Vagina (tissue), 2 donors: ENCODE measurements around the gene ASIC3. TPM values are rescaled to one million over a fixed set of nuclear protein-coding genes. Genes with fewer than 3 reads are reported as not detected.

Experiments
- DNase-seq, 2 donors: peaks; one replicate each; pipeline ENCODE4 v3.0.0-alpha.2; 2017; ENCODE audit errors: extremely low spot score in 2 of 2
- H3K27ac ChIP-seq: fragments of 200-600 bp; sonication (generic); one replicate; pipeline ENCODE4 v1.5.1; 2019
- H3K27me3 ChIP-seq: fragments of 200-600 bp; sonication (generic); one replicate; pipeline ENCODE4 v1.5.1; 2019
- H3K36me3 ChIP-seq, 2 donors: fragments of 200-600 bp; sonication (generic); one replicate each; pipeline ENCODE4 v1.5.1; 2017 to 2019
- H3K4me1 ChIP-seq: fragments of 200-600 bp; sonication (generic); one replicate; pipeline ENCODE4 v1.5.1; 2019
- H3K4me3 ChIP-seq, 2 donors: fragments of 200-600 bp; sonication (generic); 1 replicate in 1 of 2; 2 replicates in 1 of 2; pipeline ENCODE4 v1.5.1; 2016 to 2019
- H3K9me3 ChIP-seq: fragments of 200-600 bp; sonication (generic); one replicate; pipeline ENCODE4 v1.5.1; 2019
- CTCF ChIP-seq, 3 experiments: fragments of 450-650 bp in 2 of 3; fragments of 200-600 bp in 1 of 3; sonication (generic) in 1 of 3; IDR thresholded peaks; one replicate each; pipeline ENCODE4 v1.5.1; 2017 to 2019; ENCODE audit warnings: antibody characterized with exemption in 3 of 3, mild to moderate bottlenecking in 2 of 3, moderate library complexity in 2 of 3
- POLR2A ChIP-seq, 2 donors: fragments of 450-650 bp; IDR thresholded peaks; one replicate each; pipeline ENCODE4 v1.6.1; 2017; ENCODE audit warnings: antibody characterized with exemption in 2 of 2, mild to moderate bottlenecking in 2 of 2, moderate library complexity in 2 of 2
- POLR2AphosphoS5 ChIP-seq, 2 donors: sonication (generic); formaldehyde crosslinking; IDR thresholded peaks; one replicate each; pipeline ENCODE4 v1.9.0; 2017; ENCODE audit warnings: antibody characterized with exemption in 2 of 2, mild to moderate bottlenecking in 2 of 2, low read depth in 1 of 2; ENCODE audit not compliant: insufficient read depth in 1 of 2
- intact Hi-C: fragments of 100-400 bp; cut with DNase I; formaldehyde crosslinking; loops from one replicate; pipeline ENCODE4 v1.15.1; 2023
- total RNA-seq: library from RNA; depleted of rRNA; stranded (reverse); fragments of >200 nt; gene quantifications from one replicate; pipeline ENCODE4 v1.2.3, GENCODE V29; 2016

ASIC3 gene
- total RNA-seq, 1 donor from 2014 or later, result 3.7 TPM

- H3K27me3 ChIP-seq, result no peaks in the 10 kb centered on the region
- H3K27ac ChIP-seq, result no peak overlapping the region
- peaks cover 40% of the 10 kb centered on the region for H3K4me1 ChIP-seq
- peaks cover 0 to 55% of the 10 kb centered on the region in 2 donors for H3K36me3 ChIP-seq
- no peak for DNase-seq
- TF ChIP-seq CTCF (IDR thresholded peaks at IDR 0.05) (no peak), POLR2AphosphoS5 (IDR thresholded peaks at IDR 0.05; ENCODE audit: insufficient read depth in 1 of 2, low read depth in 1 of 2) (no peak), POLR2A (IDR thresholded peaks at IDR 0.05) (no peak)
- no peaks in the 10 kb centered on the region for H3K9me3 ChIP-seq
- no peak overlapping the region for H3K4me3 ChIP-seq
- intact Hi-C loops, result no loop called here
These were observed 16.1 kb downstream of the ASIC3 start for GRCh38 chr7:151064454-151064853.

- no peak overlapping the region for H3K27ac ChIP-seq
These were observed 16.7 kb downstream of the ASIC3 start for GRCh38 chr7:151064993-151065392.

GRCh38 chr7:151065516-151065915 is 17.2 kb downstream of the ASIC3 start:
- Histone ChIP-seq H3K4me1 (peaks cover 33% of the 10 kb centered on the region), H3K27ac (no peak overlapping the region), H3K9me3 (no peaks in the 10 kb centered on the region), H3K4me3 (no peak overlapping the region), H3K36me3 (peaks cover 0 to 66% of the 10 kb centered on the region in 2 donors), H3K27me3 (no peaks in the 10 kb centered on the region)
- intact Hi-C loops, result no loop called here
- TF ChIP-seq POLR2AphosphoS5 (IDR thresholded peaks at IDR 0.05; ENCODE audit: insufficient read depth in 1 of 2, low read depth in 1 of 2) (no peak), POLR2A (IDR thresholded peaks at IDR 0.05) (no peak), CTCF (IDR thresholded peaks at IDR 0.05) (no peak)
- DNase-seq, result no peak

More at GRCh38 chr7:151064993-151065392, 16.7 kb downstream of the ASIC3 start:
- H3K9me3 ChIP-seq, result no peaks in the 10 kb centered on the region
- no peak overlapping the region for H3K4me3 ChIP-seq
- H3K27me3 ChIP-seq, result no peaks in the 10 kb centered on the region
- H3K36me3 ChIP-seq, result peaks cover 0 to 60% of the 10 kb centered on the region in 2 donors
- H3K4me1 ChIP-seq, result peaks cover 38% of the 10 kb centered on the region
- intact Hi-C loops, result no loop called here
- DNase-seq, result no peak
- TF ChIP-seq CTCF (IDR thresholded peaks at IDR 0.05), result no peak
- no peak for TF ChIP-seq POLR2AphosphoS5 (IDR thresholded peaks at IDR 0.05; ENCODE audit: insufficient read depth in 1 of 2, low read depth in 1 of 2)

DNA sequence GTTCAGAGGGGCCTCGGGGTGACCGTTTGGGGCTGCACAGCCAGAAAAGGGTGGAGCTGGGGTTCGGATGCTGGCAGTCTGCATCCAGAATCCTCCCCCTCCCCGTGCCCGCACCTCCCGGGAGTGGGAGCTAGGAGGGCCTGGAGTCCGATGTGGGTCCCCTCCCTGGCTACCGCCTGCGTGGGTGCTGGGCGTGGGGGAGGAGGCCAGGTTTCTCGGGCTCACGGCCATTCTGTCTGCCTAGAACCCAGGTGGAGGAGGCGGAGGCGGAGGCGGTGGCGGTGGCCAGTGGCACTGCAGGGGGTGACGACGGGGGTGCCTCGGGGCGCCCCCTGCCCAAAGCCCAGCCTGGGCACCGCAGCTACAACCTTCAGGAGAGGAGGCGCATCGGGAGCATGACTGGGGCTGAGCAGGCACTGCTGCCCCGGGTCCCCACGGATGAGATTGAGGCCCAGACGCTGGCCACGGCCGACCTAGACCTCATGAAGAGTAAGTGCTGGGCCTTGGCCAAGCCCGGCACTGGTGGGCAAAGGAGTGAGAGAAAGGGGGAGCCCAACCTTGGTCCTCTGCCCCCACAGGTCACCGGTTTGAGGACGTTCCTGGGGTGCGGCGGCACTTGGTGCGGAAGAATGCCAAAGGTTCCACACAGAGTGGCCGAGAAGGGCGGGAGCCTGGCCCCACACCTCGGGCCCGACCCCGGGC is 18.1 kb downstream of the ASIC3 start:
- Histone ChIP-seq H3K27ac (no peak overlapping the region), H3K4me3 (no peak overlapping the region), H3K4me1 (peaks cover 24% of the 10 kb centered on the region), H3K9me3 (no peaks in the 10 kb centered on the region), H3K27me3 (no peaks in the 10 kb centered on the region), H3K36me3 (peaks cover 0 to 75% of the 10 kb centered on the region in 2 donors)
- DNase-seq, result no peak
- TF ChIP-seq POLR2A (IDR thresholded peaks at IDR 0.05), result no peak
- no peak for TF ChIP-seq POLR2AphosphoS5 (IDR thresholded peaks at IDR 0.05; ENCODE audit: insufficient read depth in 1 of 2, low read depth in 1 of 2)
- no peak for TF ChIP-seq CTCF (IDR thresholded peaks at IDR 0.05)
- intact Hi-C loops, result no loop called here

- Histone ChIP-seq H3K4me3 (no peak overlapping the region), H3K27ac (no peak overlapping the region), H3K27me3 (no peaks in the 10 kb centered on the region), H3K36me3 (peaks cover 0 to 91% of the 10 kb centered on the region in 2 donors), H3K9me3 (no peaks in the 10 kb centered on the region), H3K4me1 (peaks cover 6% of the 10 kb centered on the region)
- TF ChIP-seq CTCF (IDR thresholded peaks at IDR 0.05), result no peak
- TF ChIP-seq POLR2A (IDR thresholded peaks at IDR 0.05), result no peak
- TF ChIP-seq POLR2AphosphoS5 (IDR thresholded peaks at IDR 0.05; ENCODE audit: insufficient read depth in 1 of 2, low read depth in 1 of 2), result no peak
- intact Hi-C loops, result no loop called here
- DNase-seq, result no peak
These were observed 19.9 kb downstream of the ASIC3 start for GRCh38 chr7:151068069-151068773.
